Mucosa of stomach (tissue), 1 donor: Measurements from ENCODE around the gene FKBP1A.

Source experiments
- H3K27me3 ChIP-seq: one replicate; pipeline ENCODE4 v1.7.0; 2013; ENCODE audit warnings: mild to moderate bottlenecking, low read length; ENCODE audit not compliant: control insufficient read depth, insufficient read depth
- H3K36me3 ChIP-seq: one replicate; pipeline ENCODE4 v1.7.0; 2013; ENCODE audit warnings: low read length; ENCODE audit not compliant: control insufficient read depth, insufficient read depth
- H3K4me1 ChIP-seq: one replicate; pipeline ENCODE4 v1.7.0; 2013; ENCODE audit warnings: mild to moderate bottlenecking, low read length; ENCODE audit not compliant: control insufficient read depth, insufficient read depth
- H3K4me3 ChIP-seq: one replicate; pipeline ENCODE4 v1.7.0; 2013; ENCODE audit warnings: low read length
- H3K9ac ChIP-seq: one replicate; pipeline ENCODE4 v1.7.0; 2013; ENCODE audit warnings: mild to moderate bottlenecking, low read length, moderate library complexity
- H3K9me3 ChIP-seq: one replicate; pipeline ENCODE4 v1.7.0; 2013; ENCODE audit warnings: mild to moderate bottlenecking, low read length, moderate library complexity; ENCODE audit not compliant: control insufficient read depth
- donor health status: Pancreatic carcinoma.

Gene FKBP1A

GRCh38 chr20:1377984-1378734 is 14.7 kb downstream of the FKBP1A start:
- no peaks in the 10 kb centered on the region for H3K9me3 ChIP-seq
- H3K4me3 ChIP-seq: no peak overlapping the region
- H3K9ac ChIP-seq: no peak overlapping the region
- no peaks in the 10 kb centered on the region for H3K27me3 ChIP-seq
- no peaks in the 10 kb centered on the region for H3K36me3 ChIP-seq
- peaks cover 38% of the 10 kb centered on the region for H3K4me1 ChIP-seq

- no peak overlapping the region for H3K9ac ChIP-seq
- H3K4me1 ChIP-seq: peaks cover 31% of the 10 kb centered on the region
These were observed 15.4 kb downstream of the FKBP1A start for GRCh38 chr20:1377341-1377871.

GRCh38 chr20:1376408-1377270 is 16.2 kb downstream of the FKBP1A start:
- no peaks in the 10 kb centered on the region for H3K36me3 ChIP-seq
- no peaks in the 10 kb centered on the region for H3K27me3 ChIP-seq
- H3K9me3 ChIP-seq: no peaks in the 10 kb centered on the region
- no peak overlapping the region for H3K4me3 ChIP-seq
- peaks cover 23% of the 10 kb centered on the region for H3K4me1 ChIP-seq
- no peak overlapping the region for H3K9ac ChIP-seq

More at GRCh38 chr20:1377341-1377871, 15.4 kb downstream of the FKBP1A start:
- no peaks in the 10 kb centered on the region for H3K36me3 ChIP-seq
- no peaks in the 10 kb centered on the region for H3K9me3 ChIP-seq
- no peaks in the 10 kb centered on the region for H3K27me3 ChIP-seq
- H3K4me3 ChIP-seq: no peak overlapping the region

GRCh38 chr20:1376007-1376406 is 16.8 kb downstream of the FKBP1A start:
- Histone ChIP-seq H3K9ac (no peak overlapping the region), H3K27me3 (no peaks in the 10 kb centered on the region), H3K9me3 (no peaks in the 10 kb centered on the region), H3K36me3 (no peaks in the 10 kb centered on the region), H3K4me3 (no peak overlapping the region), H3K4me1 (peaks cover 23% of the 10 kb centered on the region)

- Histone ChIP-seq H3K4me3 (no peak overlapping the region), H3K9ac (no peak overlapping the region), H3K36me3 (no peaks in the 10 kb centered on the region), H3K27me3 (no peaks in the 10 kb centered on the region), H3K4me1 (peaks cover 21% of the 10 kb centered on the region), H3K9me3 (no peaks in the 10 kb centered on the region)
These were observed 17.3 kb downstream of the FKBP1A start for GRCh38 chr20:1375515-1375914.

GRCh38 chr20:1374246-1374645 is 18.6 kb downstream of the FKBP1A start:
- Histone ChIP-seq H3K9ac (no peak overlapping the region), H3K27me3 (no peaks in the 10 kb centered on the region), H3K9me3 (no peaks in the 10 kb centered on the region), H3K4me3 (no peak overlapping the region), H3K4me1 (peaks cover 8% of the 10 kb centered on the region), H3K36me3 (no peaks in the 10 kb centered on the region)

GRCh38 chr20:1373614-1374013 is 19.2 kb downstream of the FKBP1A start:
- Histone ChIP-seq H3K9me3 (no peaks in the 10 kb centered on the region), H3K27me3 (no peaks in the 10 kb centered on the region), H3K36me3 (no peaks in the 10 kb centered on the region), H3K9ac (no peak overlapping the region), H3K4me1 (peaks cover 8% of the 10 kb centered on the region), H3K4me3 (no peak overlapping the region)

GRCh38 chr20:1373036-1373435 is 19.8 kb downstream of the FKBP1A start:
- no peaks in the 10 kb centered on the region for H3K36me3 ChIP-seq
- no peak overlapping the region for H3K9ac ChIP-seq
- no peaks in the 10 kb centered on the region for H3K9me3 ChIP-seq
- no peaks in the 10 kb centered on the region for H3K27me3 ChIP-seq
- peaks cover 8% of the 10 kb centered on the region for H3K4me1 ChIP-seq
- no peak overlapping the region for H3K4me3 ChIP-seq

- H3K36me3 ChIP-seq: no peaks in the 10 kb centered on the region
- no peaks in the 10 kb centered on the region for H3K27me3 ChIP-seq
- no peak overlapping the region for H3K9ac ChIP-seq
- no peak overlapping the region for H3K4me3 ChIP-seq
- H3K4me1 ChIP-seq: no peaks in the 10 kb centered on the region
- no peaks in the 10 kb centered on the region for H3K9me3 ChIP-seq
These were observed 20.9 kb downstream of the FKBP1A start for GRCh38 chr20:1371830-1372539.

- Histone ChIP-seq H3K4me1 (peaks cover under 1% of the 10 kb centered on the region), H3K9ac (no peak overlapping the region), H3K27me3 (no peaks in the 10 kb centered on the region), H3K4me3 (no peak overlapping the region), H3K9me3 (no peaks in the 10 kb centered on the region), H3K36me3 (no peaks in the 10 kb centered on the region)
These were observed 21.6 kb downstream of the FKBP1A start for GRCh38 chr20:1371202-1371782.

- Histone ChIP-seq H3K9ac (no peak overlapping the region), H3K36me3 (no peaks in the 10 kb centered on the region), H3K4me1 (peaks cover 5% of the 10 kb centered on the region), H3K4me3 (no peak overlapping the region), H3K9me3 (no peaks in the 10 kb centered on the region), H3K27me3 (no peaks in the 10 kb centered on the region)
These were observed 22.2 kb downstream of the FKBP1A start for GRCh38 chr20:1370548-1371110.
